GM23248 (cell line): ENCODE measurements around the gene SLIT3. TPM values are rescaled to one million over a fixed set of nuclear protein-coding genes. Genes with fewer than 3 reads are reported as not detected.
A peak's percentile ranks its signal among the peaks of the same experiment; 100 is the strongest.

Experiments used
- DNase-seq: peaks from one replicate; pipeline ENCODE4 v3.0.0-alpha.2; 2015
- H2AFZ ChIP-seq: fragments of 200-600 bp; sonication (generic); 2 replicates; pipeline ENCODE4 v1.6.1; 2016; ENCODE audit warnings: antibody characterized with exemption
- H3F3A ChIP-seq: fragments of 200-600 bp; sonication (generic); 2 replicates; pipeline ENCODE4 v1.6.1; 2016; ENCODE audit warnings: mild to moderate bottlenecking, antibody characterized with exemption, mixed run types; ENCODE audit not compliant: insufficient read depth
- H3K27ac ChIP-seq: fragments of 200-600 bp; sonication (generic); 2 replicates; pipeline ENCODE4 v1.5.1; 2016; ENCODE audit warnings: mild to moderate bottlenecking
- H3K27me3 ChIP-seq: fragments of 200-600 bp; sonication (generic); replicated peaks from 2 replicates; pipeline ENCODE4 v1.6.1; 2016; ENCODE audit warnings: mild to moderate bottlenecking; ENCODE audit not compliant: insufficient read depth
- H3K36me3 ChIP-seq: fragments of 200-600 bp; sonication (generic); 2 replicates; pipeline ENCODE4 v1.6.1; 2016; ENCODE audit warnings: low read depth, mild to moderate bottlenecking
- H3K4me1 ChIP-seq: fragments of 200-600 bp; sonication (generic); 2 replicates; pipeline ENCODE4 v1.6.1; 2016; ENCODE audit warnings: mild to moderate bottlenecking; ENCODE audit not compliant: insufficient read depth
- H3K4me2 ChIP-seq: fragments of 200-600 bp; sonication (generic); one replicate; pipeline ENCODE4 v1.6.1; 2016; ENCODE audit warnings: mild to moderate bottlenecking; ENCODE audit not compliant: unreplicated experiment
- H3K4me3 ChIP-seq: fragments of 200-600 bp; sonication (generic); 2 replicates; pipeline ENCODE4 v1.5.1; 2016; ENCODE audit warnings: mild to moderate bottlenecking
- H3K79me2 ChIP-seq: fragments of 200-600 bp; sonication (generic); 2 replicates; pipeline ENCODE4 v1.6.1; 2016; ENCODE audit warnings: mild to moderate bottlenecking; ENCODE audit not compliant: insufficient read depth
- H3K9ac ChIP-seq: fragments of 200-600 bp; sonication (generic); 2 replicates; pipeline ENCODE4 v1.6.1; 2016; ENCODE audit warnings: mild to moderate bottlenecking
- H3K9me2 ChIP-seq: fragments of 200-600 bp; sonication (generic); 2 replicates; pipeline ENCODE4 v1.6.1; 2016; ENCODE audit warnings: mixed run types, mild to moderate bottlenecking, moderate library complexity; ENCODE audit not compliant: insufficient read depth
- H3K9me3 ChIP-seq: fragments of 200-600 bp; sonication (generic); one replicate; pipeline ENCODE4 v1.6.1; 2017; ENCODE audit warnings: low read depth
- H4K20me1 ChIP-seq: fragments of 200-600 bp; sonication (generic); 2 replicates; pipeline ENCODE4 v1.6.0; 2016; ENCODE audit not compliant: insufficient read depth
- EZH2 ChIP-seq: fragments of 200-600 bp; sonication (generic); IDR thresholded peaks from 2 replicates; pipeline ENCODE4 v1.6.1; 2018; ENCODE audit warnings: antibody characterized with exemption, mild to moderate bottlenecking; ENCODE audit not compliant: insufficient read depth, poor library complexity, severe bottlenecking
- EZH2phosphoT487 ChIP-seq: fragments of 200-600 bp; sonication (generic); IDR thresholded peaks from 2 replicates; pipeline ENCODE4 v1.6.1; 2018; ENCODE audit warnings: antibody characterized with exemption, moderate library complexity, mild to moderate bottlenecking, low read depth; ENCODE audit not compliant: insufficient read depth
- WGBS, 2 experiments: methylation state at CpG; one replicate each; pipeline ENCODE4 v1.1.6; 2015 to 2017; ENCODE audit warnings: low lambda C conversion rate in 2 of 2, low coverage in 1 of 2; ENCODE audit errors: missing lambda C conversion rate in 2 of 2; 5-methylcytosine and 5-hydroxymethylcytosine counted together
- in situ Hi-C: fragments of 300-500 bp; cut with MboI; formaldehyde crosslinking; loops from 2 replicates; pipeline ENCODE4 v1.15.0; 2020
- polyA plus RNA-seq: library from polyadenylated mRNA; unstranded; fragments of >200 nt; fragmentation: Nextera tagmentation; extraction: Ambion mirVana; gene quantifications from 2 replicates; pipeline ENCODE4 v1.2.1, GENCODE V29; 2016
- total RNA-seq: library from RNA; depleted of rRNA; stranded (reverse); fragments of >200 nt; shearing (Covaris generic); gene quantifications from 2 replicates; pipeline ENCODE4 v1.2.3, GENCODE V29; 2014

The SLIT3 gene
- total and polyA plus RNA-seq, 2 experiments from 2014 or later: 61.9 to 100 TPM

DNA sequence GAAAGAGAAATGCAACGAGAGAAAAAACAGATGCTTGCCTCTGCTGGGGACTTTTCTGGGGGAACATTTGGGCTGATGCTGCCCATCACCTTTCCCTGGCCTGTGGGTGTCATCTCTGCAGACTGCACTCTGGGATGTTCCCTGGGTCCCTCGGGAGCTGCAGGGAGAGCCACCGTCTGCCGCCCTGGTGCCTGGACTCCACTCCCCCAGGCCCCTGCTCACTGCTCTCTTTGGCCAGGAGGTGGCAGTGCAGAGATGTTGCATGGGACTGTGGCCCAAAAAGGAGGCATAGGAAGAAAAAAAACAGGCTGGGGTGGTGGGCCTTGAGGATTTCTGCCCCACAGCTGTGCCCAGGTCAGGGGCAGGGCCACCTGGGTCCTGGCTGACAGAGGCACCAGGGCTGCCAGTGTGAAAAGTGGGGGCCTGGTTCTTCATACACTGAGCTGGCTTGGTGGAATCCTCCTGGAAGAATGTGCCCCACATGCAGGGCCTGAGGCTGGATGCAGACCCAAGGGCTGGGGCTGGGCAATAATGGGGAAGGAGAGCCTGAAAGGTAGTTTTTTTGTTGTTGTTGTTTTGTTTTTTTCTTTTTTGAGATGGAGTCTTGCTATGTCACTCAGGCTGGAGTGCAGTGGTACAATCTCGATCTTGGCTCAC lies 353.6 kb downstream of the SLIT3 start:
- WGBS, 2 experiments: 28 to 33% methylated on average over 5 of the region's 5 CpGs
- Histone ChIP-seq H3K9me3 (no peaks in the 10 kb centered on the region), H3K27ac (no peak overlapping the region), H3K27me3 (no peaks in the 10 kb centered on the region), H3K36me3 (no peaks in the 10 kb centered on the region), H3K4me3 (no peak overlapping the region), H3K79me2 (no peaks in the 10 kb centered on the region), H3K4me1 (peaks cover 13% of the 10 kb centered on the region; the same call in 1 of the 2 replicates), H4K20me1 (no peaks in the 10 kb centered on the region), H2AFZ (no peak overlapping the region), H3K9me2 (no peaks in the 10 kb centered on the region), H3F3A (peaks cover 5% of the 10 kb centered on the region; the same call in 1 of the 2 replicates), H3K4me2 (no peak overlapping the region), H3K9ac (0 out of 2 replicates have a peak overlapping the region, but pooled peaks have one; percentile 11)
- in situ Hi-C loops: no loop called here
- TF ChIP-seq EZH2phosphoT487 (no peak), EZH2 (no peak)
- peak; percentile 74 for DNase-seq

DNA sequence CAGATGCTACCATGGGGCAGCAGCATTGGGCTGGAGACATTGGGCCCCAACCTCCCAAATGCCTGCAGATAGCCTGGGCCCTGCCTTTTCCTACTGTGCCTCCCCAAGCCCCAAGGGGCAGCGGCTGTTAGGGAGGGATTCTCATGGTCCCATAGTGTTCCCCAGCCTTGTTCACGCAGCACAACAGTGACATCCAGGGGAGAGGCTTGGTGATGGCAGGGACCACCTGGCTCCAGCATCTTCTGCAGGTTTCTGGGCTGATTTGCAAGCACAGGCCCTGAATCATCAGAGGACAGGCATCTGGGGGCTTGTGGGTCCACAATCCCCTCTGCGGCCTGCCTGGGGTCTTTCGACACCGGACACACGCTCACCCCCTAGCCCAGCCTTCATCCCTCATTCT lies 354.6 kb downstream of the SLIT3 start:
- no peak overlapping the region for H3K9ac ChIP-seq
- peak; percentile 36 for DNase-seq
- H3K36me3 ChIP-seq: no peaks in the 10 kb centered on the region
- no peaks in the 10 kb centered on the region for H3K27me3 ChIP-seq
- H3K9me3 ChIP-seq: no peaks in the 10 kb centered on the region
- in situ Hi-C loops: no loop called here
- H3K4me3 ChIP-seq: no peak overlapping the region
- peaks cover 13% of the 10 kb centered on the region; the same call in 1 of the 2 replicates for H3K4me1 ChIP-seq
- WGBS, 2 experiments: 81 to 83% methylated on average over 6 of the region's 6 CpGs
- H3K27ac ChIP-seq: no peak overlapping the region
- H3F3A ChIP-seq: peaks cover 5% of the 10 kb centered on the region; the same call in 1 of the 2 replicates
- no peak overlapping the region for H3K4me2 ChIP-seq
- H3K9me2 ChIP-seq: no peaks in the 10 kb centered on the region
- TF ChIP-seq EZH2phosphoT487 (no peak), EZH2 (no peak)
- H4K20me1 ChIP-seq: no peaks in the 10 kb centered on the region
- no peak overlapping the region for H2AFZ ChIP-seq
- H3K79me2 ChIP-seq: no peaks in the 10 kb centered on the region; the same call in 1 of the 2 replicates

DNA sequence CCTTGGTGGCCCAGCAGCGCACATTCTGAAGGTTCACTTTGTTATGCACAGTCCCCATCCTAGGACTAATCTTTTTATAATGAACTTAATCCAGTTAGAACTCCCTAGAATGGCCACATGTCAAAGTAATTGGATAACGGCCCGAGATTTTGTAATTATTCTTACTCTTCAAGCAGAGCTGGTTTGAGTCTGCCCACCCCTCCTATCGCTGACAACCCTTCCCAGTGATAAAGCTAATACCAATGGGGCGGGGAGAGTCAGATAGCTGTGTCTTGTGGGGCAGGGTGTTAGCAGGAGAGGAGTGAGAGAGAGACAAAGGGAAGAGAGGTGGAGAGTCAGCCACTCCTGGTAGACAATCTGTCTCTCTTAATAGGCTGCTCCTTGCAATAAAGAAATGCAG lies 356.9 kb downstream of the SLIT3 start:
- no peaks in the 10 kb centered on the region for H3K9me2 ChIP-seq
- H3K27me3 ChIP-seq: no peaks in the 10 kb centered on the region
- peaks cover 13% of the 10 kb centered on the region; the same call in 1 of the 2 replicates for H3K4me1 ChIP-seq
- in situ Hi-C loops: no loop called here
- TF ChIP-seq EZH2phosphoT487 (no peak), EZH2 (no peak)
- no peak for DNase-seq
- H4K20me1 ChIP-seq: no peaks in the 10 kb centered on the region
- no peak overlapping the region for H3K27ac ChIP-seq
- no peak overlapping the region for H3K9ac ChIP-seq
- H3K4me3 ChIP-seq: no peak overlapping the region
- H3K4me2 ChIP-seq: no peak overlapping the region
- no peaks in the 10 kb centered on the region; the same call in 1 of the 2 replicates for H3K79me2 ChIP-seq
- WGBS, 2 experiments: 88 to 91% methylated on average over 5 of the region's 5 CpGs
- H3F3A ChIP-seq: peaks cover 5% of the 10 kb centered on the region; the same call in 1 of the 2 replicates
- H3K36me3 ChIP-seq: no peaks in the 10 kb centered on the region
- H2AFZ ChIP-seq: no peak overlapping the region
- H3K9me3 ChIP-seq: no peaks in the 10 kb centered on the region

DNA sequence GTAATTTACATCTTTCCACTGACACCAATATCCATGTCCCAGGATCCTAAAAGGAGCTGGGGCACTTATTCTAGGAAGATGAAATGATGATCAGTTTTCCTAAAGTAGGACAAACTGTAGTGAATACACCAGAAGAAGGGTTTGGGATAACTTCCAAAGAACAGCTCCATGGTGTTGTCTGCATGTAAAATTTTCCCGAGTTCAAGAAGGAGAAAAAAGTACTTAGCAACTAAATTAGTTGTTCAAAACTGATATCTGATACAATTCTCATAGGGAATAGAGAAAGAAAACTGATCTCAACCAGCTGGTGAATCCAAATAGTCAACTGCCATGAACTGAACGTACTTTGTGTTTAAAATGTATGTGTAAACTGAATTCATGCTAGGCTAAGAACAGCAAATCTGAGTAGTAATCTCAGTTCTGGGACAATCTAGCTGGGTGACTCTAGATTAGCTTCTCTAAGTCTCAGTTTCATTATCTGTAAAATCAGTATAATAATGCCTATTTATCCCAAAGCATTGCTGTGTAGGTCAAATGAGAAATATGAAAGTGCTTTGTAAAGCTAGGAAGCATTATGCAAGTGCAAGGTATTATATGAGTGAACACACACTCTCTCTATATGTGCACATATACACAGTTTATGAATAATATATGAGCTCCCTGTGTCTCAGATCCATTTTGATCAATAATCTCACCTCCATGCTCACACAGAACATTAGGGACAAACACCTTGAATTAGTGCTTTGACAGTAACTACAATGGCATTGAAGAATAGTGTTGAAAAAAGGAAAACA lies 357.7 kb downstream of the SLIT3 start:
- Histone ChIP-seq H3K79me2 (no peaks in the 10 kb centered on the region; the same call in 1 of the 2 replicates), H3K27me3 (no peaks in the 10 kb centered on the region), H3K9ac (no peak overlapping the region), H3K4me1 (peaks cover 13% of the 10 kb centered on the region; the same call in 1 of the 2 replicates), H3K27ac (no peak overlapping the region), H4K20me1 (no peaks in the 10 kb centered on the region), H3K4me2 (no peak overlapping the region), H3K4me3 (no peak overlapping the region), H3K9me2 (no peaks in the 10 kb centered on the region), H3F3A (peaks cover 5% of the 10 kb centered on the region; the same call in 1 of the 2 replicates), H3K9me3 (no peaks in the 10 kb centered on the region), H3K36me3 (no peaks in the 10 kb centered on the region), H2AFZ (no peak overlapping the region)
- in situ Hi-C loops: no loop called here
- TF ChIP-seq EZH2phosphoT487 (no peak), EZH2 (no peak)
- WGBS, 2 experiments: 58 to 65% methylated on average over 2 of the region's 2 CpGs
- DNase-seq: no peak
